ENCODE results near the gene TRRAP. TPM values are rescaled to one million over a fixed set of nuclear protein-coding genes. Genes with fewer than 3 reads are reported as not detected.

The TRRAP gene
- polyA plus RNA-seq, 1 donor (not counting 4 experiments of a cell fraction or from before 2014, with no cell fraction given) = 6.1 TPM

DNA sequence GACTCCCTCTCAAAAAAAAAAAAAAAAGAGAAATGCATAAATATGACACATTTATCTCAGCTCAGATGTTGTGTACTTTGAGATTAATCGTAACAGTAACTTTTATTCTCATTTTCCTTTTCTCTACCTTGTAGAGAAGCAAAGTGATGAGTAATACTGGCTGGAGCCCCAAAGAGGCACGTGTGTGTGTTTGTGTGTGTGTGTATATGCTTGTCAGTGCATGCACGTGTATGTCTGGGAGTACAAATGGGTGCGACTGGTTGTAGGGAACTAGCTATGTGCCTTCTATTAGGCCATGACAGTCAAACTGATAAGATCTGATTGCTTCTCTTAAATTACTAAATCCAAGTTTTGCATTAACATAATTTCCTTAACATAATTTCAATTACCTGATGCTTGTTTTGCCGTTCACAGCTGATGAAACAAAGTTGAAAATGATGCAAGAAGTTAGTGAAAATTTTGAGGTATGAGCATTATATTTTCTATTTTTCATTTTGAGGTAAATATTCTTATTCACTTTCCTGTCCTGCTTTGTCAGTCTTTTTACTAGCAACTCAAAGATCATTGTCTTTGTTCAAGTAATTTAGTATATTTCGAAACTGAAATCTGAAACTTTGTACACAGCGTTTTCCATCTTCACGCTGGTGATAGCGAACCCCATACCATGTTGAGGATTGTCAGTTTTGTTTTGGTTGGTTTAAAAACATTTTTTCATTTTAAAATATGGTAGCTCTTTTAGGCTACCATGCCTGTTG lies 3.4 kb downstream of the TRRAP start:
- dilution Hi-C loops (cut with MboI; ENCODE audit: extremely low pct_ligation_motif_present, low sequenced_read_pairs) = no loop called here

DNA sequence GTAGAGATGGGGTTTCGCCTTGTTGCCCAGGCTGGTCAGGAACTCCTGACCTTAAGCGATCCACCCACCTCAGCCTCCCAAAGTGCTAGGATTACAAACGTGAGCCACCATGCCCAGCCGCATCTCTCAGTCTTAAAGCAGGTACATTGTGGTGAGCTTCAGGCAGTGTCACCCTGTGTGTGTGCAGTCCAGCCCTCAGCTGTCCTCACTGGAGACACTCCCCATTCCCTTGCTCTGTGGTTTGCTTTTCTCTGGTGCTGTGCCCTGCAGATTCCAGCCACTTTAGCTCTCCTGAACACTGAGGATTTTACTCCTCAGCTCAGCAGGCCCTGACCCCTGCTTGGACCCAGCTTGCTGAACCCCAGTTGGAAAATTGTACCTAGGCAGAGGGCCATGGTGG lies 6.1 kb downstream of the TRRAP start:
- Histone ChIP-seq H3K9ac (ENCODE audit: control insufficient read depth, extremely low read depth, insufficient read depth, low read length) (no peak overlapping the region), H3K9me1 (ENCODE audit: control insufficient read depth, extremely low read depth, insufficient read depth, low read length) (no peaks in the 10 kb centered on the region), H3K36me3 (ENCODE audit: control insufficient read depth in 2 of 2, extremely low read depth in 1 of 2, insufficient read depth in 2 of 2, low read length in 2 of 2) (peaks cover 16 to 20% of the 10 kb centered on the region in 2 experiments), H3K27ac (ENCODE audit: control insufficient read depth, insufficient read depth, low read length) (no peak overlapping the region), H4K20me1 (ENCODE audit: control insufficient read depth, extremely low read depth, insufficient read depth, low read length) (peaks cover 6% of the 10 kb centered on the region), H3K4me3 (ENCODE audit: control insufficient read depth in 2 of 3, extremely low read depth in 1 of 3, insufficient read depth in 2 of 3, low read depth in 1 of 3, low read length in 3 of 3) (no peak overlapping the region), H3K4me1 (ENCODE audit: control insufficient read depth, extremely low read depth, insufficient read depth, low read length) (peaks cover 13% of the 10 kb centered on the region), H3K9me3 (ENCODE audit: control insufficient read depth, low read depth, low read length) (no peaks in the 10 kb centered on the region), H3K4me2 (ENCODE audit: control insufficient read depth, extremely low read depth, insufficient read depth, low read depth, low read length) (no peak overlapping the region), H3K27me3 (ENCODE audit: control insufficient read depth, extremely low read depth, insufficient read depth, low read length) (no peaks in the 10 kb centered on the region), H2AFZ (ENCODE audit: control insufficient read depth, low read length) (no peak overlapping the region), H3K79me2 (ENCODE audit: control insufficient read depth, insufficient read depth, low read length) (peaks cover 26% of the 10 kb centered on the region)
- dilution Hi-C loops (cut with MboI; ENCODE audit: extremely low pct_ligation_motif_present, low sequenced_read_pairs) = no loop called here
- TF ChIP-seq, protein P1, sequence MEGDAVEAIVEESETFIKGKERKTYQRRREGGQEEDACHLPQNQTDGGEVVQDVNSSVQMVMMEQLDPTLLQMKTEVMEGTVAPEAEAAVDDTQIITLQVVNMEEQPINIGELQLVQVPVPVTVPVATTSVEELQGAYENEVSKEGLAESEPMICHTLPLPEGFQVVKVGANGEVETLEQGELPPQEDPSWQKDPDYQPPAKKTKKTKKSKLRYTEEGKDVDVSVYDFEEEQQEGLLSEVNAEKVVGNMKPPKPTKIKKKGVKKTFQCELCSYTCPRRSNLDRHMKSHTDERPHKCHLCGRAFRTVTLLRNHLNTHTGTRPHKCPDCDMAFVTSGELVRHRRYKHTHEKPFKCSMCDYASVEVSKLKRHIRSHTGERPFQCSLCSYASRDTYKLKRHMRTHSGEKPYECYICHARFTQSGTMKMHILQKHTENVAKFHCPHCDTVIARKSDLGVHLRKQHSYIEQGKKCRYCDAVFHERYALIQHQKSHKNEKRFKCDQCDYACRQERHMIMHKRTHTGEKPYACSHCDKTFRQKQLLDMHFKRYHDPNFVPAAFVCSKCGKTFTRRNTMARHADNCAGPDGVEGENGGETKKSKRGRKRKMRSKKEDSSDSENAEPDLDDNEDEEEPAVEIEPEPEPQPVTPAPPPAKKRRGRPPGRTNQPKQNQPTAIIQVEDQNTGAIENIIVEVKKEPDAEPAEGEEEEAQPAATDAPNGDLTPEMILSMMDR (optimal IDR thresholded peaks at IDR 0.05 in 1 of 3, IDR thresholded peaks at IDR 0.05 in 1 of 3, conservative IDR thresholded peaks at IDR 0.05 in 1 of 3; ENCODE audit: extremely low read depth in 1 of 3, insufficient read depth in 2 of 3, low read length in 3 of 3) = no peak
- no peak for TF ChIP-seq EZH2 (IDR thresholded peaks at IDR 0.05; ENCODE audit: low read length)
- no peak for DNase-seq (ENCODE audit: low read depth, low spot score)
- no peak for FAIRE-seq

More for the DNA sequence above, 3.4 kb downstream of the TRRAP start:
- DNase-seq (ENCODE audit: low read depth, low spot score) = peak; percentile 49
- peaks cover 14 to 16% of the 10 kb centered on the region in 2 experiments for H3K36me3 ChIP-seq (ENCODE audit: control insufficient read depth in 2 of 2, extremely low read depth in 1 of 2, insufficient read depth in 2 of 2, low read length in 2 of 2)
- peaks cover 34% of the 10 kb centered on the region for H3K79me2 ChIP-seq (ENCODE audit: control insufficient read depth, insufficient read depth, low read length)
- H3K9me1 ChIP-seq (ENCODE audit: control insufficient read depth, extremely low read depth, insufficient read depth, low read length) = no peaks in the 10 kb centered on the region
- H4K20me1 ChIP-seq (ENCODE audit: control insufficient read depth, extremely low read depth, insufficient read depth, low read length) = peaks cover 6% of the 10 kb centered on the region
- peak overlapping the region; percentile 3 for H3K4me2 ChIP-seq (ENCODE audit: control insufficient read depth, extremely low read depth, insufficient read depth, low read depth, low read length)
- H3K27ac ChIP-seq (ENCODE audit: control insufficient read depth, insufficient read depth, low read length) = peak overlapping the region; percentile 55
- H3K9ac ChIP-seq (ENCODE audit: control insufficient read depth, extremely low read depth, insufficient read depth, low read length) = no peak overlapping the region
- peaks cover 18% of the 10 kb centered on the region for H3K4me1 ChIP-seq (ENCODE audit: control insufficient read depth, extremely low read depth, insufficient read depth, low read length)
- H3K4me3 ChIP-seq (ENCODE audit: control insufficient read depth in 2 of 3, extremely low read depth in 1 of 3, insufficient read depth in 2 of 3, low read depth in 1 of 3, low read length in 3 of 3) = no peak overlapping the region
- no peak for FAIRE-seq
- H3K9me3 ChIP-seq (ENCODE audit: control insufficient read depth, low read depth, low read length) = no peaks in the 10 kb centered on the region
- no peaks in the 10 kb centered on the region for H3K27me3 ChIP-seq (ENCODE audit: control insufficient read depth, extremely low read depth, insufficient read depth, low read length)
- no peak overlapping the region for H2AFZ ChIP-seq (ENCODE audit: control insufficient read depth, low read length)
- TF ChIP-seq, protein P1 (optimal IDR thresholded peaks at IDR 0.05 in 1 of 3, IDR thresholded peaks at IDR 0.05 in 1 of 3, conservative IDR thresholded peaks at IDR 0.05 in 1 of 3; ENCODE audit: extremely low read depth in 1 of 3, insufficient read depth in 2 of 3, low read length in 3 of 3) = no peak
- no peak for TF ChIP-seq EZH2 (IDR thresholded peaks at IDR 0.05; ENCODE audit: low read length)
